DMS153 (cell line): ENCODE data around the gene AMY2A.
"Not testable (repeated sequence)": the region's sequence is repeated elsewhere in the genome, so short reads cannot be mapped to it uniquely, and the experiment has no call there.

ENCODE experiments used
- DNase-seq: peaks from one replicate; lab custom pipeline; 2025; lab: John Stamatoyannopoulos, UW

The AMY2A gene

GRCh38 chr1:103616994-103617477, at the start of gene AMY2A:
Gene AMY2A (plus strand): TSS chr1:103617427. CDS start chr1:103617441, 14 bp downstream.
- DNase-seq: not testable (repeated sequence)

- no peak for DNase-seq
These were observed 47.7 kb upstream of the AMY2A start for GRCh38 chr1:103569493-103569892.

GRCh38 chr1:103571289-103571688, 45.9 kb upstream of the AMY2A start, which contains the start of gene AMY2B:
Gene AMY2B (plus strand): TSS chr1:103571589. CDS start chr1:103571603, 14 bp downstream.
- DNase-seq: not testable (repeated sequence)

GRCh38 chr1:103576065-103576464, 41.2 kb upstream of the AMY2A start:
- DNase-seq: no peak

DNA sequence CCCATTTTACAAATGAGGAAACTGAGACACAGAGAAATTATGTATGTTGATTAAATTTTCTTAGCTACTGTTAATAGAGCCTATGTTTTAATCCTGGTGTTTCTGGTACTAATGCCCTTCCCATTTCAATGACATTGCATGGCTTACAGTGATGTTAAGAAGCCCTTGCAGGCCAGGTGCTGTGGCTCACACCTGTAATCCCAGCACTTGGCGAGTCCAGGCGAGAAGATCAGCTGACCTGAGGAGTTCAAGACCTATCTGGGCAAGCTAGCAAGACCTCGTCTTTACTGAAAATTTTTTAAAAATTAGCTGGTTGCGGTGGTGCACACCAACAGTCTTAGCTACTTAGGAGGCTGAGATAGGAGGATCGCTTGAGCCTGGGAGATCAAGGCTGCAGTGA, 40.4 kb upstream of the AMY2A start:
- DNase-seq: not testable (repeated sequence)

DNA sequence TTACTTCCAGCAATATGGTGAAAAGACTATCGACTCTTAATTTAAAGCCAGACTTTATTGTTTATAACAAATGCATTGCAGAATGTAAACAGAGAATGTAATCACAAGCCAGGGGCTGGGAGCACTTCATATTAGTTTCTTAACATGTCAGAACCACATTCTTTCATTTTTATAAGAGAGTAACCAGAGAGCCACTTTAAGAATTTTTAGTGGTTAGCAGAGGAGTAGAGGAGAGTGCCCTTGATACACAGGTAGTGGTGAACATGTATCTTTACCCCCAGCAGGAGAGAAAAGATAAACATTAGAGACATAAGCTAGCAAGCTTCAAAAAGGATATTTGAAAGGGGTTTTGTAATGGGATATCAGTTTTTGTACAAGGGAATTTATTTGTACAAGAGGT, 34.8 kb upstream of the AMY2A start:
- DNase-seq: no peak

GRCh38 chr1:103583887-103584286, 33.3 kb upstream of the AMY2A start:
- DNase-seq: no peak

DNA sequence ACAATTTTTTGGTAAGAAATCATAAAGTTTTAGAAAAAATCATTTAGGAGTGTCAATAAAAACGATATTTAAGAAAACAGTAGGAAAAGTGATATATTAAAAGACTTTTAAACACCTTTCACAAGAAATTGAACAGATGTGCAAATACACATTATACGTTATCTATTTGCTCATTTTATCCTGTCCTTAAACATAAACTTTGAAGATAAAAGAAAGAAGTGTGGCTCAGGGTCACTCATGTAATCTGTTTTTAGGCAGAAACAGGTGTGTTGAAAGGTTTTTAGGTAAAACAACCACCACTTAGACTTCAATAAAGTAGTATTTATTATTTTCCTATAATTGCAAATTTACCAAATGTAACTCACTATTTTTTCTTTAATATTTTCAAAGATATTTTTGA, 32.7 kb upstream of the AMY2A start:
- no peak for DNase-seq

GRCh38 chr1:103602740-103603139, 14.5 kb upstream of the AMY2A start:
- DNase-seq: not testable (repeated sequence)

DNA sequence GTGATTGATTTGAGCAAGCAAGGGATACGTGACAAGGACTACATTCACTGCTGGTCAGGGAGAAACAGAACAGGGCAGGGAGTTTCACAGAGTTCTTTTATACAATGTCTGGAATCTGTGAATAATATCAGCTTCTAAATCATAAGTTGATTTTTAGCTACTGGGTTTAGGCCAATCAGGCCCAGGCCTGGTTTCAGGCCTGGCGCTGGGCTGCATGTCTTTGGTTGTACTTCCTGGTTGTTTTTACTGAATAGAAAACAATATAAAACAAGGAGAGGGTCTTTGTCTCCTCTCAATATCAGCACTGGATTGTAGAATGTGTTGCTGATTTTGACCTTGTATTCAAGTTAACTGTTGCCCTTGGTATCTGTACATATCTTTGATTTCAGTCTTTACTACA, 865 bp upstream of the AMY2A start:
- no peak for DNase-seq

DNA sequence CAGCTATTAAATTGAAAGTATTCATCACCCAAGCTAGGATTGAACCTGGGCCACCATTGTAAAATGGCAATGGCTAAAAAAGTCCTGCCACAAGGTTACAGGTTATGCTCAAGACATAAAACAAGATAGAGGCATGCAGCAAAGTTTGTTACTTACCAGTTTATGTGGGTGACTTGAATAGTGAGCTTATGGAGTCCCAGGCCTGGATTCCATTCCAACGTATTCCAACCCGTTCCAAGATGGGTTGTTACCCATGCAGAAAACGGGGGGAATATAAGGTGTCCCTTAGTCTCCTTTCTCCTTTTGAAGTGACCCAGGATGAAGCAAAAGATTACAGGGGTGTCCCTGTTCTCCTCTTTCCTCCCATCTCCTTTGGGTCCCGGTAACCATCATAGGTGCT, 10.2 kb downstream of the AMY2A start:
- DNase-seq: not testable (repeated sequence)

DNA sequence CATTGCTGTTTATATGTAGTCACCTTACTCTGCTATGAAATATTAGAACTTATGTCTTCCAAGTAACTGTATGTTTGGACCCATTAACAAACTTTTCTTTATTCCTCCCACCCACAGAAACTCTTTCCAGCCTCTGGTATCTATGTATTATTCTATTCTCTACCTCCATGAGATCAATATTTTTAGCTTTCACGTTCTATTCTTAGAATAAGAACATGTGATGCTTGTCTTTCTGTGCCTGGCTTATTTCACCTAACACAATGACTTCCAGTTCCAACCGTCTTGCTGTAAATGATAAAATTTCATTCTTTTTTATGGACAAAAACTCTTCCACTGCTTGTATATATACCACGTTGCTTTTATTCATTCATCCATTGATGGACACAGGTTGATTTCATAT, 24.0 kb downstream of the AMY2A start:
- DNase-seq: not testable (repeated sequence)

- DNase-seq: not testable (repeated sequence)
These were observed 26.7 kb downstream of the AMY2A start for GRCh38 chr1:103643908-103644307.

DNA sequence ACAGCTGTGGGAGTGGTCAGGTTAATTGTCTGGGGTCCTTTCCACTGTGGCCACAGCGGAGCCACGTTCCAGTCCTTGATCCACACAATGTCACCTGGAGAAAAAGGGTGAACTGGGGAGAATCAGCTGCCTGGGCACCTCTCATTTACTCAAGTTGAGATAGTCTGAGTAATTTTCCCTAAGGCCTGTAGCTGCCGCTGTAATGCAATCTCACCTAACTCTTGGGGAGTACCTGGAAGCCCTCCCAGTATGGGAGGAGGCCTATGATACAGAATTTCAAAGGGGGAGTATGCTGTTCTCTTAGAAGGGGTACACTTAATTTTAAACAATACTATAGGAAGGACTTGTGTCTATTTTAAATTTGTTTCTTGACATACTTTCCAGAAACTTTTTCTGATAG, 33.1 kb downstream of the AMY2A start:
- DNase-seq: not testable (repeated sequence)

DNA sequence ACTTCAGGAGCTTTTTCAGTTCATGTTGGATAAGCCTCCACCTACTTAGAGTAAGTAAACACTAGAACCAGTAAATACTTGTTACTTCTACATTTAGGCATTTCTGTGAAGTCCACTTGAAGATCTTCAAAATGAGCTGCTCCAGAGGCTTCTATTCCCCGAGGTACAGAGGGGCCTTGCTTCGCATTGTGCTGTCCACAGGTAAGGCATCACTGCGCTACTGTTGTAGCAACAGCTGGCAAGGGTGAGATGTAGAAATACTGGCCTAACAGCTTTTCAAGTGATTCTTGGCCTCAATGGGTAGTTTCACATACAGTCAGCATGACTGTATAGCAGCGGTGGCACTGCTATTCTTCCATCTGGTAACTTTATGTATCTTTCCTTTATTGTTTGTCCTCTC, 33.7 kb downstream of the AMY2A start:
- not testable (repeated sequence) for DNase-seq

GRCh38 chr1:103654133-103654532, 36.9 kb downstream of the AMY2A start:
- DNase-seq: not testable (repeated sequence)

- DNase-seq: not testable (repeated sequence)
These were observed 38.2 kb downstream of the AMY2A start, which contains the start of gene AMY1A for GRCh38 chr1:103655460-103655859. Gene AMY1A (plus strand): TSS chr1:103655760. CDS start chr1:103656331, 571 bp downstream.
